ELR (cell line): Measurements from ENCODE around the gene HCN2.

Experiments
- DNase-seq: peaks from one replicate; pipeline ENCODE4 v3.0.0-alpha.2; 2015; ENCODE audit warnings: low read depth

The HCN2 gene

GRCh38 chr19:604355-604754, 14.7 kb downstream of the HCN2 start:
- DNase-seq, result peak; percentile 42

- DNase-seq, result peak; percentile 30
These were observed 15.6 kb downstream of the HCN2 start for GRCh38 chr19:605061-605971.

GRCh38 chr19:607301-608154, 17.8 kb downstream of the HCN2 start:
- no peak for DNase-seq

- DNase-seq, result no peak
These were observed 18.7 kb downstream of the HCN2 start for GRCh38 chr19:608155-609003.

- DNase-seq, result no peak
These were observed 19.3 kb downstream of the HCN2 start for GRCh38 chr19:609004-609346.

DNA sequence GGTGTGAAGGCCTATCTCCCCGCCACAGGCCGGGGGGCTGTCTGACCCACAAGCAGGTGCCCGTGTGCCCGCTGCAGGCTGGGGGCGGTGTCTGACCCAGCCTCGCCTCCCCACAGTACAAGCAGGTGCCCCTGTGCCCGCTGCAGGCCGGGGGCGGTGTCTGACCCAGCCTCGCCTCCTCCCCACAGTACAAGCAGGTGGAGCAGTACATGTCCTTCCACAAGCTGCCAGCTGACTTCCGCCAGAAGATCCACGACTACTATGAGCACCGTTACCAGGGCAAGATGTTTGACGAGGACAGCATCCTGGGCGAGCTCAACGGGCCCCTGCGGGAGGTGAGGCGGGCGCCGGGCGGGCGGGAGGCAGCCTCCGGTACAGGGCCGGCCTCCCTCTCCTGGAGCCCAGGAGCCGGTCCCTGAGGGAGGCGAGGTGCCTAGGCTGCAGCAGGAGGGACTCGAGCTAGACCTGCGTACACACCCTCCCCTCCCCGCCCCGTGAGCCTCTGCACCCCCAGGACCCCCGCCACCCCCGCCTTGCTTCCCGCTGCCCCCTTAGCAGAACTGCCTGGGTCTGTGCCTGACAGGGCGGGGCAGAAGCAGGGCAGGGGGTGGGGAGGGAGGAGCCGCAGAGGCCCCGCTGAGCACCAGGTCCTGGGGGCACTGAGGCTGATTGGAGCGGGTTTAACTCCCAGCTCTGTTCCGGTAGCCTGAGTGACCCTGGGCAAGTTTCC, 20.6 kb downstream of the HCN2 start:
- no peak for DNase-seq

- DNase-seq, result peak; percentile 83
These were observed 21.3 kb downstream of the HCN2 start for GRCh38 chr19:610801-611480.

GRCh38 chr19:611481-611868, 21.8 kb downstream of the HCN2 start:
- DNase-seq, result peak; percentile 98

GRCh38 chr19:612941-613340, 23.3 kb downstream of the HCN2 start:
- DNase-seq, result no peak

- no peak for DNase-seq
These were observed 24.3 kb downstream of the HCN2 start for GRCh38 chr19:613732-614567.

DNA sequence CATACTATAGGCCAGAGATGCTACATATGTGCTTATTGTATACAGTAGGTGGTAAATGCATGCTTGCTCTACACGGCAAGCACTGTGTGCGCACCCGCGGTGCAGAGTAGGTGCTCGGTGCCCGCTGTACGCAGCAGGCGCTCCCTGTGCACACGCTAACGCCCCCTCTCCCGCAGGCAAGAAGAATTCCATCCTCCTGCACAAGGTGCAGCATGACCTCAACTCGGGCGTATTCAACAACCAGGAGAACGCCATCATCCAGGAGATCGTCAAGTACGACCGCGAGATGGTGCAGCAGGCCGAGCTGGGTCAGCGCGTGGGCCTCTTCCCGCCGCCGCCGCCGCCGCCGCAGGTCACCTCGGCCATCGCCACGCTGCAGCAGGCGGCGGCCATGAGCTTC, 25.9 kb downstream of the HCN2 start:
- no peak for DNase-seq

GRCh38 chr19:616062-616700, 26.5 kb downstream of the HCN2 start:
- no peak for DNase-seq

- DNase-seq, result no peak
These were observed 27.3 kb downstream of the HCN2 start for GRCh38 chr19:616747-617526.

- no peak for DNase-seq
These were observed 28.0 kb downstream of the HCN2 start for GRCh38 chr19:617551-618246.

DNA sequence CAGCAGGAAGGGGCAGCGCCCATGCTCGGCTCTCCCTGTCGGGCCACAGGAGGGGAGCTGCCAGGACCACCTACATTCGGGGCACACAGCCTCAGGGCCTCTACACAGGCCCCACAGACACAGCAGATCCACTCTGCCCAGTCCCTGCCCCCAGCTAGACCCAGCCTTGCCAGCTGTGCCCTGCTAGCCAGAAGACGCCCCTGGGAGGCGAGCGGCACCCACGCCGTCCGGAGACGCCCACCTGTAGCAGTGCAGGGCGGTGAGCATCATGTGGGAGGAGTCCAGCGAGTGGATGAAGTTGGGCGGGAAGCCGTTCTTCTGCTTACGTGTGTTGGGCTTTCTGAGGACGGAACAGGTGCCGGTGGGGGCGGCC, 28.6 kb downstream of the HCN2 start:
- no peak for DNase-seq

- no peak for DNase-seq
These were observed 29.1 kb downstream of the HCN2 start for GRCh38 chr19:618674-619285.

GRCh38 chr19:619286-620002, 29.8 kb downstream of the HCN2 start:
- DNase-seq, result no peak
